Endothelial cell of umbilical vein (primary cell): ENCODE results near the gene ESF1.

ENCODE experiments used
- CTCF ChIP-seq, 2 donors: IDR thresholded peaks; 1 replicate in 1 of 2; 2 replicates in 1 of 2; pipeline ENCODE4 v1.5.1; 2011; ENCODE audit warnings: low read length in 2 of 2, mild to moderate bottlenecking in 2 of 2, moderate library complexity in 2 of 2, control low read depth in 1 of 2, inconsistent platforms in 1 of 2, low read depth in 1 of 2; ENCODE audit not compliant: insufficient read depth in 1 of 2; ENCODE audit errors: extremely low read depth in 1 of 2
- MYC ChIP-seq: IDR thresholded peaks from one replicate; pipeline ENCODE4 v1.6.1; 2011; ENCODE audit warnings: mild to moderate bottlenecking, low read depth, low read length
- POLR2A ChIP-seq: IDR thresholded peaks from 2 replicates; pipeline ENCODE4 v1.6.1; 2012; ENCODE audit warnings: low read depth, mild to moderate bottlenecking, control low read depth, low read length

DNA sequence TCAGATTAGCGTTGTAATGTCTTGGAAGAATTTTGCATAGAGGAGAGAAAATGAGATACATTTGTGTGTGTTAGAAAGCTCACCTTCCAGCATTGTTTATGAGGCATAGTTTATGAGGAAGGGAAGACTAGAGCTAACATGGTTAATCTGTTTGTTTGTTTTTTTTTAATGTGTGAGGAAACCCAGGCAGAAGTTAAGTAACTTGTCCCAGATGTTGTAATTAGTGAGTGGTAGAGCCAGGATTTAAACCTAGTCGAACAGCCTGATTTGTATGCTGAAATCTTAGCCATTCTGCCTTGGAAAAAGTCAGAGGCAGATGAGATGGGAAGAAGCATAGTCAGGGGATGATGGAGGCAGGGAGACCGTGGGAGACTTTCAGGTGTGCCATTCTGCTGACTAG is 29.2 kb upstream of the ESF1 start:
- TF ChIP-seq CTCF (IDR thresholded peaks at IDR 0.05; ENCODE audit: extremely low read depth in 1 of 2, insufficient read depth in 1 of 2, low read depth in 1 of 2, low read length in 2 of 2) (no peak), POLR2A (no peak), MYC (no peak)
